ENCODE results near the gene MFSD6L.

The MFSD6L gene

DNA sequence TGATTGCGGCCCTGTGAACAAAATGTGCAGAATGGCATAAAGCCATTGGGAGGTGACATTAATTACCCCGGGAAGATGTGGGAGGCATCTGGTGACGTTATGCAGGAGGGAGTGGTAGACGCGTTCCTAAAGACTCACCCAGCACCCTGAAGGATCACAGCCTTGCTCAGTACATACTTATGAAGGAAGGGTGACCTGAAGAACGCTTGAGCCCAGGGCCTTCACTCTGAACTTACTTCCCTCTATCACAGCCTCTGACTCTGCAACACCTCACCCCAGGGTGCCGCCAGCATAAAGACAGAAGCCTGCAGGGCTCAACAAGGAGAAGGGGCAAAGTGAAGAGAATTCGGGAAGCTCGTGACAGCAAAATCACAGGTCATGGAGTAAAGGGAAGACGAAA lies 9.4 kb downstream of the MFSD6L start:
- Histone ChIP-seq H3K27ac (ENCODE audit: low read depth, low read length, severe bottlenecking) (no peak overlapping the region), H3K9me3 (ENCODE audit: control insufficient read depth, low read length) (peaks cover 12% of the 10 kb centered on the region), H3K36me3 (ENCODE audit: control insufficient read depth, insufficient read depth, low read length) (no peaks in the 10 kb centered on the region), H3K4me3 (ENCODE audit: extremely low read depth, insufficient read depth, low read length, poor library complexity, severe bottlenecking) (no peak overlapping the region), H3K4me1 (ENCODE audit: control insufficient read depth, insufficient read depth, low read length, poor library complexity, severe bottlenecking) (no peaks in the 10 kb centered on the region)
- 70 to 73% methylated on average over 6 to 8 of the region's 10 CpGs for WGBS, 2 experiments (ENCODE audit: insufficient coverage in 2 of 2)

DNA sequence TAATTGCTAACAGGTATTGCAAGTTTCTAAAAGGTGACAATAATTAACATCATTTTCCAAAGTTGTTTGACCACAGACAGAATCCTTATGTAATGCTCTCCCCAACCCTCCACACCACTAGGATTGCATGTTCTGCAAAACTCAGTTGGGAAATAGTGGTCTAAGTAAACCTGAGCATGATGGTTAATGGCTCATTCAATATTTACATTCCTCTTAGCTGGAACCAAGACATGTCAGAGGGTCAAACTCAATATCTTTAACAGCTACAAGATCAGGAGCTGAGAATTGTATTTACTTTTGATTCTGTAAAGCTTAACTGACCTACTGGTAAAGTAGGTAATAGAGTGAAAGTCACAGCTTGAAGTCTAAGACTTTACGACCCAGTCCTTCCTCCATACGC lies 10.2 kb downstream of the MFSD6L start:
- H3K36me3 ChIP-seq (ENCODE audit: control insufficient read depth, insufficient read depth, low read length): no peaks in the 10 kb centered on the region
- H3K4me3 ChIP-seq (ENCODE audit: extremely low read depth, insufficient read depth, low read length, poor library complexity, severe bottlenecking): no peak overlapping the region
- H3K9me3 ChIP-seq (ENCODE audit: control insufficient read depth, low read length): peaks cover 12% of the 10 kb centered on the region
- 86 to 100% methylated on average over 2 of the region's 2 CpGs for WGBS, 2 experiments (ENCODE audit: insufficient coverage in 2 of 2)
- H3K4me1 ChIP-seq (ENCODE audit: control insufficient read depth, insufficient read depth, low read length, poor library complexity, severe bottlenecking): no peaks in the 10 kb centered on the region
- no peak overlapping the region for H3K27ac ChIP-seq (ENCODE audit: low read depth, low read length, severe bottlenecking)

DNA sequence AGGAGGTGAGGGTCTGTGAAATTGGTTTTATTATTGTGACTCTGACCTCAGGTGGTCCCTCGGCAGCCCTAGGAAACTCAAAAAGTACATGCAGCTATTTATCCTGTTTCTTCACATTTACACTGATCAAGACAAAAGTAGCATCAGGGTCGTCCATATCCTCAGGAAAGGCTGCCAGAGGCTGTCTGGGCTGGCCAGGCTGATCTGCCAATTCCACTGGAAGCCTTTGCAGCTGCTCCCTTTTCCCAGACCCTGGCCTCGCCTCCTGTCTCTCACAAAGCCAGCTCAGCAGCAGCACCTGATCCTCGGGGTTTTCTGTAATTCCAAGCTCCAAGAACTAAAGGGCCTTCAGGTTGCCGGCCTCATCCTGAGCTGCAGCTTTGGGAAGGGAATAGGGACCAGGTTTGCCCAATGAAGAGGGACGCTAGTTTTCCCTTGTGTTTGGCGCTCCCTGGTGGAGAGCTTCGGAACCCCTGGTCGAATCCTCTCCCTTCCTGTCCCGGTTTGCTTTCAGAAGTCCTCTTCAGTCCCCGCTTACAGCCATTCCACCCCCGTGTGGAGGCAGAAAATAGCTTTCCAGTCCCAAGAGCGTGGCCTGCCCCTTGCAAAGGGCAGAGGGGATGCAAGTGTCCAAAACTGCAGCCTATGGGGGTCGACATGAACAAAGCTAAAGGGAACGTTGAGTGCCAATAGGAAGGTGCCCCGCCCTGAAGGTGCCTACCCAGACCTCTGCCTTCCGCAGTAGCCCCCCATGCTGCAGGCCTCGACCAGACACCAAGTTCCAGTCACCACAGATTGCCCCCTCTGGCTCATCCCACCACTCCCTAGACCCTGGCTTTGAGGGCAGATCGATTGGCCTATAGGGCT lies 13.4 kb downstream of the MFSD6L start:
- H3K4me3 ChIP-seq (ENCODE audit: extremely low read depth, insufficient read depth, low read length, poor library complexity, severe bottlenecking): no peak overlapping the region
- H3K36me3 ChIP-seq (ENCODE audit: control insufficient read depth, insufficient read depth, low read length): no peaks in the 10 kb centered on the region
- H3K9me3 ChIP-seq (ENCODE audit: control insufficient read depth, low read length): no peaks in the 10 kb centered on the region
- H3K4me1 ChIP-seq (ENCODE audit: control insufficient read depth, insufficient read depth, low read length, poor library complexity, severe bottlenecking): no peaks in the 10 kb centered on the region
- no peak overlapping the region for H3K27ac ChIP-seq (ENCODE audit: low read depth, low read length, severe bottlenecking)
- 29 to 54% methylated on average over 13 to 14 of the region's 19 CpGs for WGBS, 2 experiments (ENCODE audit: insufficient coverage in 2 of 2)

DNA sequence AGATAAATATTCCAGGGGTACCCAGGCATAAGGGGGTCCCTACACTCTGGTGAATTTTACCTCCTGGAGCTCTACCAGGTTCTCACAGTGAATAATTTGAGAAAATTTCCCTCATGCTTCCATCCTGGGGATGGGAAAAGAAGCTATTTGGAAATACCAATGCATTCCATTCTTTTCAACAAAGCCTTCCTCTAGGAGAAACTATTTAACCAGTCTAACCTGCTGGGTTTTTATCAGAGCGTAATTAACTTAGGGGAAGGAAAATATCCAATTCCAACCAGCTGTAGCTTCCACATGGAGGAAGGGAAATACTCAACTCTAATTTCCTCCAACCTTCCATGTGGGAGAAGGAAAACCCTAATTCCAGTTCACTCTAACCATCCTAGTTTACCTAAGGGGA lies 17.0 kb downstream of the MFSD6L start:
- Histone ChIP-seq H3K36me3 (ENCODE audit: control insufficient read depth, insufficient read depth, low read length) (no peaks in the 10 kb centered on the region), H3K4me3 (ENCODE audit: extremely low read depth, insufficient read depth, low read length, poor library complexity, severe bottlenecking) (no peak overlapping the region), H3K9me3 (ENCODE audit: control insufficient read depth, low read length) (no peaks in the 10 kb centered on the region), H3K27ac (ENCODE audit: low read depth, low read length, severe bottlenecking) (no peak overlapping the region), H3K4me1 (ENCODE audit: control insufficient read depth, insufficient read depth, low read length, poor library complexity, severe bottlenecking) (no peaks in the 10 kb centered on the region)
- WGBS, 2 experiments (ENCODE audit: insufficient coverage in 2 of 2): no CpG with 5 or more reads among the region's 1 CpG

DNA sequence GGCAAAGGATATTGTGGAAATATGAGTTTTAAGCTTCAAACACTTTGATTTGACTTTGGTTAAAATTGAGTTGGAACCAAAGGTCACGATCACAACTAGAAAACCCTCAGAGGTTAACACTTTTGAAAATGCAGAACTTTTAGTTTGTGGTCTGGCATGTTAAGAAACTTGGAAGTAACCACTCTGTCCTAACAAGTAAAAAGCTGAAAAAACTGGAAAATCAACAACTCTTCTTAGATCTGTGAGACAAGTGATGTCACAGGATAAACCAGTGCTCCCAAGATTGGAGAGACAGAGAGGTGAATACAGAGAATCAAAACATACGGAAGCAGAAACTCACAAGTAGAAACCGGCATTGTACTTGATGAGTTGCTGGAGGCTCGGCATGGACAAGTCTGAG lies 17.4 kb downstream of the MFSD6L start:
- H3K4me1 ChIP-seq (ENCODE audit: control insufficient read depth, insufficient read depth, low read length, poor library complexity, severe bottlenecking): no peaks in the 10 kb centered on the region
- no peak overlapping the region for H3K27ac ChIP-seq (ENCODE audit: low read depth, low read length, severe bottlenecking)
- 93 to 100% methylated on average over 2 to 4 of the region's 4 CpGs for WGBS, 2 experiments (ENCODE audit: insufficient coverage in 2 of 2)
- no peaks in the 10 kb centered on the region for H3K36me3 ChIP-seq (ENCODE audit: control insufficient read depth, insufficient read depth, low read length)
- H3K4me3 ChIP-seq (ENCODE audit: extremely low read depth, insufficient read depth, low read length, poor library complexity, severe bottlenecking): no peak overlapping the region
- no peaks in the 10 kb centered on the region for H3K9me3 ChIP-seq (ENCODE audit: control insufficient read depth, low read length)

DNA sequence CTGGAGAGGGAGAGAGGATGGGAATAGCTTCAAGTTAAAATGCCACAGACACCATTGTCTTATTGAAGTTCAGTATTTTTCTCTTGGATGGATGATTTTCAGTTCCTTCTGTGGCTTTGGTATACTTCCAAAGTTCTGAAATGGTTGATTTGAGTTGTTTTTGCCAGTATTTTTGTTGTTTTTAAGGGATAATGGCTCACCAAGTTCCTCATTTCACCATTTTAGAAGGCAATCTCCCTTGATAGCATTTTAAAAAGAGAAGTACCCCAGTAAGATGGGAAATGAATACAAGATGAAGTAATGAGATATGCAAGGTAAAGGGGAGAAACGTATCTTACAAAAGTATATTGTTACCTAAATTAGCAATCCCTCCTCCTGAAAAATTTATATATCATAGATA lies 22.3 kb downstream of the MFSD6L start:
- no peak overlapping the region for H3K27ac ChIP-seq (ENCODE audit: low read depth, low read length, severe bottlenecking)
- H3K4me1 ChIP-seq (ENCODE audit: control insufficient read depth, insufficient read depth, low read length, poor library complexity, severe bottlenecking): no peaks in the 10 kb centered on the region
- H3K36me3 ChIP-seq (ENCODE audit: control insufficient read depth, insufficient read depth, low read length): no peaks in the 10 kb centered on the region

DNA sequence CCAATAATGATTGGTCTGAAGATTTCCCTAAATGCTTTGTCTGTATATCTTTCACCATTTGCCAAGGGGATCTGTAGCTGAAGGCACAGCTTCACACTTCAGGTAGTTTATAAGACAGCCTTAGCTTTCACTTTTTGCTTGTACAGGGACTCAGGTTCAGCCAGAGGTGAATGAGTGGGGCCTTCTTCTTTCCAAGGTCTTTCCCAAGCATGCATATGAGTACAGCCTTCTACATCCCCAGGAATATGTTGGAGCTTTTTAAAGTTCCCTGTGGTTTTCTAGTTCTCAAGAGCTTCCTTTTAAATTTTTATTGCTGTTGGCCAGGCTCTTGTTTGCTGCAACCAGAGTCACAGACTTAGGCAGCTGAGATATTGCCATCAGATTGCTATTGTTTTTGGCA lies 22.9 kb downstream of the MFSD6L start:
- Histone ChIP-seq H3K9me3 (ENCODE audit: control insufficient read depth, low read length) (no peaks in the 10 kb centered on the region), H3K4me1 (ENCODE audit: control insufficient read depth, insufficient read depth, low read length, poor library complexity, severe bottlenecking) (no peaks in the 10 kb centered on the region), H3K27ac (ENCODE audit: low read depth, low read length, severe bottlenecking) (no peak overlapping the region), H3K4me3 (ENCODE audit: extremely low read depth, insufficient read depth, low read length, poor library complexity, severe bottlenecking) (no peak overlapping the region), H3K36me3 (ENCODE audit: control insufficient read depth, insufficient read depth, low read length) (no peaks in the 10 kb centered on the region)

More for the DNA sequence above, 22.3 kb downstream of the MFSD6L start:
- no CpG with 5 or more reads among the region's 1 CpG for WGBS, 2 experiments (ENCODE audit: insufficient coverage in 2 of 2)
- no peak overlapping the region for H3K4me3 ChIP-seq (ENCODE audit: extremely low read depth, insufficient read depth, low read length, poor library complexity, severe bottlenecking)
- no peaks in the 10 kb centered on the region for H3K9me3 ChIP-seq (ENCODE audit: control insufficient read depth, low read length)

DNA sequence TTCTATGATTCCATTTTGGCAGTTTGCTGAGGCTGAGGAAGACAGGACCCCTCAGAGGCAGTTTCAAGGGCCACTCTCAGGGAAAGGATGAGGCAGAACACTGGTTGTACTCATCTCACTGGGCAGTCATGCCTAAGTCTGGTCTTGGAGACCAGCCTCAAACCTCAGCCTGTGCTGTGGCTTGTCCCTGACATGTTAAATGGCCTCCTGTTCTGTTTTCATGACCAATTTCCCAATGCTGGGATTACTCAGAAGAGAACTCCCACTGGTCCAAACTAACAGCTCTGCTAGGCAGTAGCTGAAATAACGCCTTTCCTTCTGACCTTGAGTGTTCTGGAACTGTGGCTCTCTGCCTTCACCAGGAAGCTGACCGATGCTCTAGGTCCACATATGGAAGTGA lies 32.4 kb downstream of the MFSD6L start:
- peaks cover 9% of the 10 kb centered on the region for H3K9me3 ChIP-seq (ENCODE audit: control insufficient read depth, low read length)
- WGBS, 2 experiments (ENCODE audit: insufficient coverage in 2 of 2): 100% methylated on average over 2 of the region's 2 CpGs
- H3K36me3 ChIP-seq (ENCODE audit: control insufficient read depth, insufficient read depth, low read length): no peaks in the 10 kb centered on the region
- H3K4me3 ChIP-seq (ENCODE audit: extremely low read depth, insufficient read depth, low read length, poor library complexity, severe bottlenecking): no peak overlapping the region
- no peak overlapping the region for H3K27ac ChIP-seq (ENCODE audit: low read depth, low read length, severe bottlenecking)
- H3K4me1 ChIP-seq (ENCODE audit: control insufficient read depth, insufficient read depth, low read length, poor library complexity, severe bottlenecking): peaks cover 5% of the 10 kb centered on the region

DNA sequence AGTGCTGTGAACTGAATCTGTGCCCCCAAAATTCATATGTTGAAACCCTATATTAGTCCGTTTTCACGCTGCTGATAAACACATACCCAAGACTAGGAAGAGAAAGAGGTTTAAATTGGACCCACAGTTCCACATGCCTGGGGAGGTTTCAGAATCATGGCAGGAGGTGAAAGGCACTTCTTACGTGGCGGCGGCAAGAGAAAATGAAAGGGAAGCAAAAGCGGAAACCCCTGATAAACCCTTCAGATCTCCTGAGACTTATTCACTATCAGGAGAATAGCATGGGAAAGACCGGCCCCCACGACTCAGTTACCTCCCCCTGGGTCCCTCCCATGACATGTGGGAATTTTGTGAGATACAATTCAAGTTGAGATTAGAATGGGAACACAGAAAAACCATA lies 37.2 kb downstream of the MFSD6L start:
- 82% methylated on average over 2 of the region's 8 CpGs; no CpG with 5 or more reads in 1 of the 2 experiments for WGBS, 2 experiments (ENCODE audit: insufficient coverage in 2 of 2)
- Histone ChIP-seq H3K4me1 (ENCODE audit: control insufficient read depth, insufficient read depth, low read length, poor library complexity, severe bottlenecking) (no peaks in the 10 kb centered on the region), H3K4me3 (ENCODE audit: extremely low read depth, insufficient read depth, low read length, poor library complexity, severe bottlenecking) (no peak overlapping the region), H3K9me3 (ENCODE audit: control insufficient read depth, low read length) (peaks cover 9% of the 10 kb centered on the region), H3K36me3 (ENCODE audit: control insufficient read depth, insufficient read depth, low read length) (no peaks in the 10 kb centered on the region), H3K27ac (ENCODE audit: low read depth, low read length, severe bottlenecking) (no peak overlapping the region)

DNA sequence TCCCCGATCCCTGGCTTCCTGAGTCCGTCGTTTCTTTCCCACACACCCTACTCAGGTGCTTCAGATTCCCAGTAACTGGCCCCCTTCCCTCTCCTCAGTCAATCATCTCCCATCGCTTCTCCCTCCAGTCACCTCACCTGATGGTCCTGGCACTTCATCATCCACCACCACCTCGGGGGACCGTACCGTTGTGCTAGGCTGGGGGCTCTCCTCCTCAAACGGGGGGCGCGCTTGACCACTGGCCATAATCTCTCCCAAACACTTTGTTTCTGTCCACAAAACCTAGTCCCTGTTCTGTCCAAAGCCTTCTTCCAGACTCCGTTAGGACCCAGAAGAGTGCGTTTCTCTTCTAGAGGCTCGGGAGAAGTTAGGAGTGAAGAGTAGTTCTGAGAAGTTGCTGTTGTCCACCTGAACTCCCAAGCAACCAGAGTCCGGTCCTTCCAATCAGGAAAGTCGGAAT lies 41.0 kb downstream of the MFSD6L start, which contains the start of gene SPDYE4:
TSS of gene SPDYE4 (minus strand) at position 410 of the 460 bp plus-strand sequence. CDS start at position 246, 164 bp downstream.
- H3K36me3 ChIP-seq (ENCODE audit: control insufficient read depth, insufficient read depth, low read length): no peaks in the 10 kb centered on the region
- H3K27ac ChIP-seq (ENCODE audit: low read depth, low read length, severe bottlenecking): no peak within 1 kb of the TSS
- H3K4me1 ChIP-seq (ENCODE audit: control insufficient read depth, insufficient read depth, low read length, poor library complexity, severe bottlenecking): no peaks in the 10 kb centered on the region
- H3K4me3 ChIP-seq (ENCODE audit: extremely low read depth, insufficient read depth, low read length, poor library complexity, severe bottlenecking): no peak within 1 kb of the TSS
- H3K9me3 ChIP-seq (ENCODE audit: control insufficient read depth, low read length): peaks cover 9% of the 10 kb centered on the region
- 92 to 93% methylated on average over 11 to 12 of the region's 15 CpGs for WGBS, 2 experiments (ENCODE audit: insufficient coverage in 2 of 2)

DNA sequence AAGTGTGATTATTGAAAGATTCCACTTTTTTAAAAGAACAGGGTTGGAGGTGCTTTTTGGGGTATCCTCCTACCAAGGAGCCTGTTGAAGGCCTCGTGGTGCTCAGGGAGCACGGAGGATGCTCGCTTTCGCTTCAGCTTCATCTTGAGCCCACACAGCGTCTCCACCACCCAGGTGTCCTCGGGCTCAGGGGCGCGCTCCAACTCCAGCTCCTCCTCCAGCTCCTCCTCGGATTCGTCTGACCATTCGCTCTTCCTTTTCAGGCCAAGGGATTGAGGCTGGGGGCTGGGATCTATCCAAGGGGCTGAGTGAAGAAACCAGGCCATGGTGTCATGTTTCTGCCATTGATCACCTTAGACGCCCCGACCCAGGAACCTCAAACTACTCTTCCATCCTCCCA lies 42.0 kb downstream of the MFSD6L start:
- peaks cover 2% of the 10 kb centered on the region for H3K9me3 ChIP-seq (ENCODE audit: control insufficient read depth, low read length)
- WGBS, 2 experiments (ENCODE audit: insufficient coverage in 2 of 2): 82 to 84% methylated on average over 5 to 6 of the region's 13 CpGs
- no peak overlapping the region for H3K27ac ChIP-seq (ENCODE audit: low read depth, low read length, severe bottlenecking)
- H3K36me3 ChIP-seq (ENCODE audit: control insufficient read depth, insufficient read depth, low read length): no peaks in the 10 kb centered on the region
- no peaks in the 10 kb centered on the region for H3K4me1 ChIP-seq (ENCODE audit: control insufficient read depth, insufficient read depth, low read length, poor library complexity, severe bottlenecking)
- no peak overlapping the region for H3K4me3 ChIP-seq (ENCODE audit: extremely low read depth, insufficient read depth, low read length, poor library complexity, severe bottlenecking)

Data from mesodermal cell (in vitro differentiated cells).